ENCODE data around the gene UBE2E3. TPM values are rescaled to one million over a fixed set of nuclear protein-coding genes. Genes with fewer than 3 reads are reported as not detected.
"Not testable (repeated sequence)": the region's sequence is repeated elsewhere in the genome, so short reads cannot be mapped to it uniquely, and the experiment has no call there.

UBE2E3 gene
- polyA plus RNA-seq, 4 donors = 221 to 261 (median 242) TPM

DNA sequence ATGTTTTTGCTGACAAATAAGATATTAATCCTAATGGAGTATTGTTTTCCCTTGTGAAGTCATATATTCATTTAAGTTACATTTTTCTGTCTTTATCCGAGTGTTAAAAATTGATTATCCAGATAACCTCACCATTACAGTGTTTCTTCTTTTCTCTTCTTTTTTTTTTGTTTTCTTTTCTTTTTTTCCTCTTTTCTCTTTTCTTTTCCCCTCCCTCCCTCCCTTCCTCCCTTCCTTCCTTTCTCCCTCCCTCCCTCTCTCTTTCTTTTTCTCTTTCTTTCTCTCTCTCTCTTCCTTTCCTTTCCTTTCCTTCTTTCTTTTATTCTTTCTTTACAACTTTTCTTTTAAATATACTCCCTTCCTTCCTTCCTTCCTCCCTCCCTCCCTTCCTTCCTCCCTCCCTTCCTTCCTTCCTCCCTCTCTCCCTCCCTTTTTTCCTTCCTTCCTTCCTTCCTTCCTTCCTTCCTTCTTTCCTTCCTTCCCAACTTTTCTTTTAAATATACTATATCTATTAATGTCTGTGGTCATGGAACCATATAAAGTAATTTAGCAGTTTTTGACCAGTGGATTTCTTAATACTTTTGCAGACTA lies 40.9 kb downstream of the UBE2E3 start:
- no peak for DNase-seq (ENCODE audit: low read depth in 4 of 4, low spot score in 3 of 4)

DNA sequence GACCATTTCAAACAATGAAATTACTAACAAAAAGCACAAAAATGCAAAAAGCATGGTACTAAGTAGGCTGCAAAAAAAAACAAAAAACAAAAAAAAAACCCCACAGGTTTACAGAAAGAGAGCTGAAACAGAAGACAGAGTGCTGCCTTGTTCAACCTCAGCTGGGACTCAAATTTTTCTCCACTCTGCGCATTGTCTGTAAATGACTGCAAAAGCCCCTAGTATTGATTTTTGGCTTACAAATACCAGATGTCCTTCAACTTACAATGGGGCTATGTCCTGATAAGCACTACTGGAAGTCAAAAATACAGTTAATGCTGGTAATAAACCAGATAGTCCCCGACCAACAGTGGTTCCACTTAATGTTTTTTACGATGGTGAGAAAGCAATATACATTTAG lies 42.2 kb downstream of the UBE2E3 start:
- no peak for DNase-seq (ENCODE audit: low read depth in 4 of 4, low spot score in 3 of 4)

DNA sequence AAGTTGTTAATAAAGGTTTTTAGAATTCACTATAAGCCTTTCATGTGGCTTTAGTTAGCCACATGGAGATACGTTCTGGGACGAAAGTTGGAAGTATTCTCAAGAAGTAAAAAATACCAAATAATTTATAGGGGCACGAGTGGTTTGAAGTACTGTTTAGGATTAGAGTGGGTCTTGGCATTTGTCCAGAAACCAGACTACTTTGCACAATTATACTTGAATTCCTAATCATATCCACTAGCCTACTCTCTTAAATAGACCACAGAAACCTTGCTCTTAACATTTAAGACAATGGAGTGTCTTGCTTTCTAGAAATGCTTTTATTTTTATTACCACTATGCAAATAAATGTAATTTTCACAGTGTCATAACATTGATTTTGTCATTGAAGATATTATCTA lies 44.6 kb downstream of the UBE2E3 start:
- peak in 1 of 4 donors; percentile 5 for DNase-seq (ENCODE audit: low read depth in 4 of 4, low spot score in 3 of 4)

GRCh38 chr2:181036445-181036844 lies 56.0 kb downstream of the UBE2E3 start:
- no peak for DNase-seq (ENCODE audit: low read depth in 4 of 4, low spot score in 3 of 4)

- no peak for DNase-seq (ENCODE audit: low read depth in 4 of 4, low spot score in 3 of 4)
Observed at GRCh38 chr2:181036848-181037603, 56.6 kb downstream of the UBE2E3 start.

DNA sequence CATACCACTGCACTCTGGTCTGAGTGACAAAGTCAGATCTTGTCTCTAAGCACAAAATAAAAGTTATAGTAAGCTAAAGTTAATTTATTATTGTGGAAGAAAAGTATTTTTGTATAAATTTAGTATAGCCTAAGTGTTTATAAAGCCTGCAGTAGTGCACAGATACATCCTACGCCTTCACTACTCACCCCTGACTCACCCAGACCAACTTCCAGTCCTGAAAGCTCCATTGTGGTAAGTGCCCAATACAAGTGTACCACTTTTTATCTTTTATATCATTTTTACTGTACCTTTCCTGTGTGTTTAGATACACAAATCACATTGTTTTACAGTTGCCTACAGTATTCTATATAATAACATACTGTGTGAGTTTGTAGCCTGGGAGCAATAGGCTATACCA lies 57.5 kb downstream of the UBE2E3 start:
- no peak for DNase-seq (ENCODE audit: low read depth in 4 of 4, low spot score in 3 of 4)

- no peak for DNase-seq (ENCODE audit: low read depth in 4 of 4, low spot score in 3 of 4)
Observed at GRCh38 chr2:181038796-181039195, 58.4 kb downstream of the UBE2E3 start.

- DNase-seq (ENCODE audit: low read depth in 4 of 4, low spot score in 3 of 4) = not testable (repeated sequence)
Observed at GRCh38 chr2:181040839-181041238, 60.4 kb downstream of the UBE2E3 start.

DNA sequence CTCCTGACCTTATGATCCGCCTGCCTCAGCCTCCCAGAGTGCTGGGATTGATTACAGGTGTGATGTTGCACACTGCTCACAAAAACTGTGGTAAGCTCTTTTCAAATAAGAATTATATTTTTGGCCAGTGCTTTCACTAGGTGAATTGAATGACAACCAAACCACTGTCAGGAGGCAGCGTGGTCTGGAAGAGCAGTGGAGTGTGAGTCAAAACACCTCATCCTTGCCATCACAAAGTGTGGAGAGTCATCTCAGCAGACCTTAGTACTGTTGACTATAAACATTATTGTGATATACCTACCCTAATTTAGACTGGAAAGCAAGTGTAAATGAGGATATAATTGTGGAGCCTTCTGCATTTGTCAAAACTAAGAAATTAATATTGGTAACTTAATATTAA lies 61.3 kb downstream of the UBE2E3 start:
- no peak for DNase-seq (ENCODE audit: low read depth in 4 of 4, low spot score in 3 of 4)

DNA sequence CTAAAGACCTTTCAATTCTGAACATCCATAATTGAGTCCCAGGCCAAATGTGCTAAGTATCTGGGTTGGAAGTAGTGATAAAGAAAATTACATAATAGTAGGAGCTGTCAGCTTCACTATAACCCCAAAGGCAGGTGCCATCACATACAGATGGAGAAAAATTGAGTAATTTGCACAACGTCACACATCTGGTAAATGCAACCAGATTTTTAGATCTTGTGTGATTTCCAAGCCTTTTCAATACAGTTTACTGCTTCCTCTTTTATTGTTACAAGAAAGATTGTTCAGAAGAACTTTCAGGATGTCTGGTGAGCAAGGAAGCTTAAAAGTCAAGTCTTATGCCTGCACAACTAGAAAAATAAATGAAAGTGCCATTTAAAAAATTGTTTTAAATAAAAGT lies 62.3 kb downstream of the UBE2E3 start:
- DNase-seq (ENCODE audit: low read depth in 4 of 4, low spot score in 3 of 4) = no peak

- DNase-seq (ENCODE audit: low read depth in 4 of 4, low spot score in 3 of 4) = no peak
Observed at GRCh38 chr2:181046833-181047232, 66.4 kb downstream of the UBE2E3 start.

DNA sequence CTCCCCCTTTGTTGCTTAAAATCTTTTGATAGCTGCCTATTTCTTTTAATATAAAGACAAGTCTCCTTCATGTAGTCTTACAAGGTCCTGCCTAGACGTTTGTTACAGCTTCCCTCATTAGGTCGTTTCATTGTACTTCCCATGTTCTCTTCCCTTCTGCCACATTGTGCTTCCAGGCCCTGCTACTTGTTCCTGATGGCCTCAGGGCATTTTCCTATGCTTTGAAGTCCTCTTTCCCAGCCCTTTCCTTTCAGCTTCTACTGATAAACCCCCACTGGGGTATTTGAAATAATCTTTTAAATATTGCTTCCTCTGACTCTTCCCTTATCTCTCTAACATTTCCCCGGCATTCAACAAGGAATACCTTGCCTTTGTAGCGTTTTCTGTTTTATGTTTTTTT lies 67.4 kb downstream of the UBE2E3 start:
- DNase-seq (ENCODE audit: low read depth in 4 of 4, low spot score in 3 of 4) = no peak

DNA sequence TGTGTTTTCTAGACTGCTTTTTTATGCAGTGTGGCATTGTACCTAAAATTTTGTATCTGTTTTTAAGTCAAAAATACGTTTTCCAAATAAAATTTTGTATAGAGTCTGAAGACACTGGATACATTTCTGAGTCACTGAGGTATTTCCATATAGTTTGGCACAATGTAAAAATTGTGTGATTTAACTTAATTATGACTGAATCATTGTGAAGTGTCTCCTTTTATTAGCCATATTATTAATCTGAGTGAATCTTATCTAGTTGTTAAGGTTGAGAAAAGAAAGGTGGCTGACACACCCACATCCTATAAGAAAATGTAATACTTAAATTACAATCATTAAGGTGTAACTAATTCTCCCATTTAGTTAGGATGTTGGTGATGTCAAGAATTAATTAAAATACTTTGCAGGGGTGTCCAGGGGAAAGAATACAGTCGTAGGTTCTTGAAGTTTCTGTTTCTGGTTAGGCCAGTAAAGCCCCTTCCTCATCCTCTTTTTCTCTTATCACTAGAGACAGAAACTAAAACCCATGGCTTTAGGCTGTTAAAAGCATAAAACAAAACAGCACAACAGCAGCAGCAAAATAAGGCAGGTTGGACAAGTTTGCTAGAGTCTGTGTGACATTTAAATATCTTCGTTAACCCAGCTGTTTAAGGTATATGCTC lies 71.6 kb downstream of the UBE2E3 start:
- no peak for DNase-seq (ENCODE audit: low read depth in 4 of 4, low spot score in 3 of 4)

- DNase-seq (ENCODE audit: low read depth in 4 of 4, low spot score in 3 of 4) = no peak
Observed at GRCh38 chr2:181052523-181052891, 72.1 kb downstream of the UBE2E3 start.

DNA sequence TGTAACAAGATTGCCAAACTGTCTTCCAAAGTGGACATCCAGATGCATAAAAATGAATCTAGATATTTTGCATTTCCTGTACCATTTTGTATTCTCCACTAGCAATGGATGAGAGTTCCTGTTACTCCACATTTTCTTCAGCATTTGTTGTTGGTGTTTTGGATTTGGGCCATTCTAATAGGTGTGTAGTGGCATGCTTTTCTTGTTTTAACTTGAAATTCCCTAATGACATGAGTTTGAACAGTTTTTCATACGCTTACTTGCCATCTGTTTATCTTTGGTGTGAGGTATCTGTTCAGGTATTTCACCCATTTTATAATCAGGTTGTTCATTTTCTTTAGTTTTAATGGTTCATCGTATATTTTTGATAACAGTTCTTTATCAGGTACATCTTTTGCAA lies 73.9 kb downstream of the UBE2E3 start:
- DNase-seq (ENCODE audit: low read depth in 4 of 4, low spot score in 3 of 4) = no peak

DNA sequence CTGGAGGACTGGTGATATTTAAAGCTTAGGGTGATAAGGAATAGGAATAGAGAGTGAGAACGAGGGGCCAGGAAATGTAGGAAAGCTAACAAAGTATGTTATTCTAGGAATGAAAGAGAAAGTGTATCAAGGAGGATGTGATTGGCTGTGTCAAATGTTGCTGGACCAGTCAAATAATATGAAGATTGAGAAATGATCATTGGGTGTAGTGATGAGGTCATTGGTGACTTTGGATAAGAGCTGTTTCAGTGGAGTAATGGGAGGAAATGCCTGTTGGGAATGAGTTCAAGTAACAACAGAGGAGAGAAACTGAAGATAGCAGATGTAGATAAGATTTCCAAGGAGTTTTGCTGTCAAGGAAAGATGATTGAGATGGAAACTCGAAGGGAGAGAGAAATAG lies 74.4 kb downstream of the UBE2E3 start:
- DNase-seq (ENCODE audit: low read depth in 4 of 4, low spot score in 3 of 4) = no peak

DNA sequence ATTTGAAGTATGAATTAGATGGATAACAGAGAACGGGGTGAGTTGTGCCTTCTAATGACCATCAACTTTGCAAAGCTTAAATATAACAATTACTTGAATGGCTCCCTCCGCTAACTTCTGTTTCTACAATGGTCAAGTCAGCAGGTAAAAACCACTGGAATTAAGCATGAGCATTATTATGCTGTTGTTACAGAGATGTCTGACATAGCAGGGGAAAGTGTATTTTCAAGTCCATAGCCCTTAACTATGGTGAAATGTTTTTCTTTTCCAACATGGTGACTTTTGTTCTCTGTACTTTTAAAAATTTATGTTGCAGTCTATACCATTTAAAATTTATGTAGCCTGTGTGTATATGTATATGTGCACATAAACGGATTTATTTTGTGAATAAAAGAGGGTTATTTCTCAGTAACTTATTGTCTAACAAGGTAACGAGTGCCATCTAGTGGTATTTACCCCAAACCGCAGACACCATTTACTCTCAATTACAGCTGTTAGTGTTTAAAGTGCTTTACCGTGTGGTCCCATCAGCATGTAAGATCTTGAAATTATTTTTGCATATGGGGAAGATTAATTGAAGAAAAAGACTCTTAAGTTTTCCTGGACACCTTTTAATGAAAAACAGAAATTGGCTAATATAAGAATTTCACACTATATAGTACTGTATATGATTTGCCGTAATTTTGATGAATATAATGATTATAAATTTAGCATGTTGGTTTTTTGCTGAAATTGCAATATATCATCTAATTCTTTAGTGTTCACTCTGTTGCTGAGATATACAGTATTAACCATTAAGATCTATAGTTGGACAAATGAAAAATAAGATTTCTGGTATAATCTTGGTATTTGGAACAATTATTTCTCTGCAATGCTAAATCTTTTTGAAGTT lies 78.2 kb downstream of the UBE2E3 start:
- DNase-seq (ENCODE audit: low read depth in 4 of 4, low spot score in 3 of 4) = no peak

DNA sequence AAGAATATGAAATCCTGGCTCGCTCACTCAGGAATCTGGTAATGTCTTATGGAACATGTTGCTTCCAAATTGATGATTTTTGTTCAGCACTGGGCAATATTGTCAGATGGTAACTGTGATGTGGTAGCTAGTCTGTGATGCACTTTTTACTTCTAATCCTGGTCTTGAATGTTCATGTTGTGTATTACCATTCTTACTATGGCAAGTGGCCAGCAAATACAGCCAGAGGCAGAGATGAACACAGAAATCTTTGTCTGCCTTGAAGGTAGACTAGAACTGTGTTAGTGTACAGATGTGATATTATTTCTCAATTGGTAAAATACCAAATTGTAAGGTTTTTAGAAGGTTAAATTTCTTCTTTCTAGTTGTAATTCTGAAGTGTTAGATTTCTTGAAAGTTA lies 83.3 kb downstream of the UBE2E3 start:
- DNase-seq (ENCODE audit: low read depth in 4 of 4, low spot score in 3 of 4) = no peak

DNA sequence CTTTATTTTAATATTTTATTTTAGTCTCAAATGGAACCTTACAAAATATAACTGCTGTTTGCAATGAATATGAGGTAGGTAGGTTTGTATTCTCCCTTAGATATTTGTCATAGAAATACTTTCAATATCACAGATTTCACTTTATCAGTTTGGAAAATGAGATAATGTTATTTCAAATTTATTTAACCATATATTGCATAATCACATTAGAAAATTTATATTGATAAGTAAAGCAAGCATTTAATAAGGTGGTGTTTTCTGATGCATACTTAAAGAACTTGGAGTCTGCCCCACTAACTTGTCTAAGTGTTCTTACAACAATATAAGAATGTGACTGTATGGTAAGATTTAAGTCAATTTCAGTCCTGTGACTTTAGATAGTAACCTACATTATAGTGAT lies 85.1 kb downstream of the UBE2E3 start:
- no peak for DNase-seq (ENCODE audit: low read depth in 4 of 4, low spot score in 3 of 4)

DNA sequence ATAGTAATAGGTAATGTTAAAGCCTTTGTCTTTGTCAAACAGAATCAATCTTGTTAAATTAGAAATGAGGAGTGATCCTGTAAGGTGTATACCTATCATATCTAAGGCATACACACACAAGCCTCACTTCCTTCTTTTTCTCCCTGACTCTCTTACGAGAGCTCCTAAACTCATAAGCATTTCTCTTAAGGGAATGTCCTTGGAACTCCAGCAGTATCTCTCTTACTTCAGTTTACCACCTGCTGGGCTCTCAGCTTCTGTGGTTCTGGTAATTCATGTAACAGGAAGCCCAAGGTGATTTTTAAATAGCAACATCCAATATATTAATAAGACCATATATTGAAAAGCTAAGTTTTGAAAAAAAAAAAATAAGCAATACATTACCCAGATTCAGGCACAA lies 85.9 kb downstream of the UBE2E3 start:
- no peak for DNase-seq (ENCODE audit: low read depth in 4 of 4, low spot score in 3 of 4)

Data from right renal pelvis (tissue), 4 donors.